Measurements from ENCODE around the gene GID8.

The GID8 gene

DNA sequence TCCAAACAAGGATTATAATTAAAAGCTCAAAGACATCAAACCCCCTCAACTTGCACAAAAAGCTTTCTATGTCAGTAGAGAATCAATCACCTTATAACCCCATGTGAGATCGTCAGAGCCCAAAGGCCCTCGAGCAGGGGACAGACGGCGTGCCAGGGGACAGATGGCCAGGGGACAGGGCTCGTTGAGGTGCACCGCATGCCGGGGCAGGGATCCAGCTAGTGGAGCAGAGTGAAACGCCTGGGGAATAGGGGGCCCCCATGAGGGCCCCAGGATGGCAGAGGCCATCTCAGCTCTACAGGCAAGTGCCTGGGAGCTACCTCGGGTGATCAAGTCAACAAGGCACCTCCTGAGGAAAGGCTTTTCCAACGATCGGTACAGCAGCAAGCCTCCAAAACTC, 40.3 kb upstream of the GID8 start:
- DNase-seq (ENCODE audit: low read depth), result no peak
- H3K4me3 ChIP-seq (ENCODE audit: control insufficient read depth, low read depth, low read length), result no peak overlapping the region
- TF ChIP-seq, protein P1, sequence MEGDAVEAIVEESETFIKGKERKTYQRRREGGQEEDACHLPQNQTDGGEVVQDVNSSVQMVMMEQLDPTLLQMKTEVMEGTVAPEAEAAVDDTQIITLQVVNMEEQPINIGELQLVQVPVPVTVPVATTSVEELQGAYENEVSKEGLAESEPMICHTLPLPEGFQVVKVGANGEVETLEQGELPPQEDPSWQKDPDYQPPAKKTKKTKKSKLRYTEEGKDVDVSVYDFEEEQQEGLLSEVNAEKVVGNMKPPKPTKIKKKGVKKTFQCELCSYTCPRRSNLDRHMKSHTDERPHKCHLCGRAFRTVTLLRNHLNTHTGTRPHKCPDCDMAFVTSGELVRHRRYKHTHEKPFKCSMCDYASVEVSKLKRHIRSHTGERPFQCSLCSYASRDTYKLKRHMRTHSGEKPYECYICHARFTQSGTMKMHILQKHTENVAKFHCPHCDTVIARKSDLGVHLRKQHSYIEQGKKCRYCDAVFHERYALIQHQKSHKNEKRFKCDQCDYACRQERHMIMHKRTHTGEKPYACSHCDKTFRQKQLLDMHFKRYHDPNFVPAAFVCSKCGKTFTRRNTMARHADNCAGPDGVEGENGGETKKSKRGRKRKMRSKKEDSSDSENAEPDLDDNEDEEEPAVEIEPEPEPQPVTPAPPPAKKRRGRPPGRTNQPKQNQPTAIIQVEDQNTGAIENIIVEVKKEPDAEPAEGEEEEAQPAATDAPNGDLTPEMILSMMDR (IDR thresholded peaks at IDR 0.05; ENCODE audit: control insufficient read depth, insufficient read depth, low read depth, low read length, missing control alignments), result no peak

DNA sequence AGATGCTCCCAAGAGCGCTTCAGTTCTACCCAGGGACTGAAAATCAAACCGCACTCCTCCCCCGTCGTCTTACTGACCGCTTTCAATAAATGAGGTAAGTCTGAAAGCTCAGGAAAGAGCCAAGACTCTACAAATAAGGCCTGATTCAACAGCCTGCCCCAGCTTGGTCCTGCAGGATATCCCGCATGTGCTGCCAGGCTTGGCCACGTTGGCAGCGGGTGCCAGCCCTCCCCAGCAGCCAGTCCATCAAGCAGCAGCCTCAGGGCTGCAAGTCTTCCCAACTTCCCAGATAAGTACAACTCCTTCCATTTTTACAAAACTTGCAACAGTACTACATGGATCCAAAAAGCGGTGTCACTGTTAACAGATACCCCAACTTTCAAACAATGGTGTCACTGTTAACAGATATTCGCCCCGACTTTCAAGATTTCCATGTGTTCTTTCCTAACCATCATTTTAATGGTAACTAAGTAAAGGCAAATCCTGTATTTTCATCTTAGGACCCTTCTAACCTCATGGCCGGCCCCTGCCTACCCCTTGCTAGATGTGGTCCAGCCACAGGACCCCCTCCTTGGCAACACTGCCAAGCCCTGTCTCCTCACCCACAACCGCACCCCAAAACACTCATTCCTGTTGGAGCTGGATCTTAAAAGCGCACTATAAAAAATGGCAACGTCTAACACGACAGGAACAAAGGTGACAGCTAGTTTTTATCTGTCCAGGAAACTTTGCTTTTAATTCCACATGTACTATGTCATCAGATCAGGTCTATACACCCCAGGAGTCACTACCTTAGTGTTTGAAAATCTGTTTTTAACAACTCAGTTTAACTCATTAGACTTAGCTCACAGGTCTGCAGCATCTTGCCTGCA, 39.6 kb upstream of the GID8 start:
- no peak overlapping the region for H3K4me3 ChIP-seq (ENCODE audit: control insufficient read depth, low read depth, low read length)
- TF ChIP-seq, protein P1 (IDR thresholded peaks at IDR 0.05; ENCODE audit: control insufficient read depth, insufficient read depth, low read depth, low read length, missing control alignments), result no peak
- no peak for DNase-seq (ENCODE audit: low read depth)

DNA sequence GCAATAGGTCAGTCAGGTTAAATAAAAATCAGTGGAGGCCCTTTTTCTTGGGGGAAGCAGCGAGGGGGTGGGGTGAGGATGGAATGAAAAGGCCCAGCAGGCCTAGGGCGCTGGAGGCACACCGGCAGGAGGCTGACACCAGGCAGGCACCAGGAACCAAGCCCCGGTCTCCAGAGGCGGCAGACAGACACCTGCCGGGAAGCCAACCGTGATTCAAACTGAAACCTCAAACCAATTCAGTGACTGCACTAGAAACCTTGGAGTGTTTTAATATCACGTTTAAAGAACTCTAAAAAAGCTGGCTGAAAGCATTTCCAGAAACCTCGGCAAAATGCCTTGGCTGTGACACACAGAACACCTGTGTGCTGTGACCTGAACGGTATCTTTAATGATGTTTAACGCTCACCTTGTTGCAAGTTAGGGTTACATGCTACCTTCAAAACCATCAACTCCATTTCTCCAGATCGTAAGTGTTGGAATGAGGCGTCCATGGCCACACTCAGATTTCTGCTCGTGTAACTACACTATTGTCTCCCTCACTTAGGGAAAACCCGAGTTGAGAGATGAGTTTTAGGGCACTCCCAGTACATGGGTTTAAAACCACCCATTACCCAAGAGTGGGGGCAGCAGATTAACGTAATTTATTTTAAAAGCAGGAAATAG, 38.8 kb upstream of the GID8 start:
- TF ChIP-seq, protein P1 (IDR thresholded peaks at IDR 0.05; ENCODE audit: control insufficient read depth, insufficient read depth, low read depth, low read length, missing control alignments), result no peak
- DNase-seq (ENCODE audit: low read depth), result no peak
- H3K4me3 ChIP-seq (ENCODE audit: control insufficient read depth, low read depth, low read length), result no peak overlapping the region

DNA sequence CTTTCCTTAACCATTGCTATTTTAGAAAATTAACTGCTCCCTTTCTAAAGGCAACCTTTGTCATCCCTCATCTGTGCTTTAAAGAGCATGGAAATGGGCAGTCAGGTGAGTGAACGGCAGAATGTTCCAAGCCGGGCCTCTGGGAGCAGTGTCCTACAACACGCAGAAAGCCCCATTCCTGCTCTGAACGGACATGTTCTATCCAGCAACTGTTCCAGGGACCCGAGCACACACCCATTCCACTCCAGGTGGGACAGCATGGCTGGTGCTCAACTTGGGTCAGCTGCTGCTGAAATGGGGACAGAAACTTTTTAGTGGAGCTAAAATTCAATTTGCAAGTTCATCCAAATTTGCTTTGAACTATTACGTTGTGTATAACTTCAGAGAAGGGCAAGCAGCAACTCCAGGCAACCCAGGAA, 38.3 kb upstream of the GID8 start:
- no peak overlapping the region for H3K4me3 ChIP-seq (ENCODE audit: control insufficient read depth, low read depth, low read length)
- TF ChIP-seq, protein P1 (IDR thresholded peaks at IDR 0.05; ENCODE audit: control insufficient read depth, insufficient read depth, low read depth, low read length, missing control alignments), result no peak
- DNase-seq (ENCODE audit: low read depth), result no peak

DNA sequence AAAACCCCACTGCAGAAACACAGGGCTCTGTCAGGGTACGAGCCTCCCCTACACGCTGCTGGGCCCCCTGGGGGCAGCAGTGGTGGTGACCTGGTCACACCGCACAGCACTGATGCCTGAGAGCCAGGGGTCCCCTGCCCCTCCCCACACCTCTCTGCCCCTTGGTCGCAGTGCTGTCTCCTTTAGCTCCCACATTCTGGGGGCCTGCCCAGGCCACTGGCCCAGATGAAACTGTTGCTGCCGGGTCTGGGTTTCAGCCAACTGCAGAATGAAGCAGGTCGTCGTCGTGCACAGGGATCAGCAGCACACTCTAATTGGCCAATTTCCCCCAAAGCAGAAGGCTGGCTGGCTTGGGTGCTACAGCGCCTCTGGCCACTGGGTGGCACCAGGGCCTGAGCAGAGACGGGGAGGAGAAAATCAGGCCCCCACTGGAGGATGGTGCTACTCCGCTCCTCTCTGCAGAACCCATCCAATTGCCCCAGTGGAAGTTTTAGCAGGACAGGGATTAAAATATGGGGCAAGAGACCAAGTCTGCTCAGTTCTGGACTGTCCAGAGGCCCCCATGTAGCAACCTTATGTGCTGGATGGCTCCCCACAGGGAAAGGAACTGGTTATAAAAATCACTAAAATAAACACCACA, 37.8 kb upstream of the GID8 start:
- peak; percentile 23 for DNase-seq (ENCODE audit: low read depth)
- no peak overlapping the region for H3K4me3 ChIP-seq (ENCODE audit: control insufficient read depth, low read depth, low read length)
- TF ChIP-seq, protein P1 (IDR thresholded peaks at IDR 0.05; ENCODE audit: control insufficient read depth, insufficient read depth, low read depth, low read length, missing control alignments), result peak; percentile 95

DNA sequence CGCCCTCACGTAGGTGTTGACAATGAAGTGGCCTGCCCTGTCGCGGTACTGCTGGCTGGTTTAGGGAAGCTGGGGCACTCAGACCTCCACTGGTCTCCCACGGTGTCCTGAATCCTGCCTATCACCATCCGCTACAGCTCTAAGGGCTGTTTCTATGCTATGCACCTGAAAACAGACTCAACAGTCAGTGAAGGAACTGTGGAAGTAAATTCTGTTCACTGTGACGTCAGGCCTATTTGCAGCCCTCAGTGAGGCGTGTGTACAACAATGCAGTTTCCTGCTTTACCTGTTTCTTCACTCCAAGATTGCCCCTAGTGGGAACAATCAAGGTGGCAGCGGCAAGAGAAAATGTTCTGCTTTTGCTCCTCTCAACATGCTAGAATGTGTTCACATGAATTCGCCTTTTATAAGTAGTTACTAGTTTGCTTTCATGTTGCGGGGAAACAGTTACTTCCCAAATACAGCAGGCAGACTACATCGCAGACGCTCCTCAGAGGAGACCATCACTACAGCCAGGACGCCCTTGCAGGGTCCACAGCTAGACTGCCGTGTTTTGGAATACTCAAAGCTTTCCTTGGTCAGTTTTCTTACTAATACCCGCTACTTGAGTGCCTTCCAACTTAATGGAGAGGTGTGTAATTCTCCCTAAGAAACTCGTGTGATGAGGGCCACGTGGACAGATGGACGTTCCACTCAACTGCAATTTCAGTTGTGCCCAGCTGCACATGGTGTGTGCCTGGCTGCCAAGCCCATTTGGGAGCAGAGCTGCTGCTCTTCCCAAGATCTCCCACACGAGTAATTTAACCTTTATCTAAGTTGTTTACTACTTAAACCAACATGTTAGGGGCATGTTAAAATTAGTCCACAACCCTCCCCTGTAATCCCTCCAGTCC, 37.0 kb upstream of the GID8 start:
- TF ChIP-seq, protein P1 (IDR thresholded peaks at IDR 0.05; ENCODE audit: control insufficient read depth, insufficient read depth, low read depth, low read length, missing control alignments), result peak; percentile 11
- no peak overlapping the region for H3K4me3 ChIP-seq (ENCODE audit: control insufficient read depth, low read depth, low read length)
- DNase-seq (ENCODE audit: low read depth), result no peak
